GM10266 (cell line): ENCODE results near the gene SEC61A1.

Experiments
- DNase-seq: peaks from one replicate; pipeline ENCODE4 v3.0.0; 2012; ENCODE audit errors: extremely low spot score
- TF ChIP-seq, protein P1 (sequence below): IDR thresholded peaks from 2 replicates; pipeline ENCODE4 v1.5.1; 2012; ENCODE audit warnings: mild to moderate bottlenecking, low read depth; ENCODE audit not compliant: control insufficient read depth, insufficient read depth; ENCODE audit errors: missing control alignments

Gene SEC61A1

DNA sequence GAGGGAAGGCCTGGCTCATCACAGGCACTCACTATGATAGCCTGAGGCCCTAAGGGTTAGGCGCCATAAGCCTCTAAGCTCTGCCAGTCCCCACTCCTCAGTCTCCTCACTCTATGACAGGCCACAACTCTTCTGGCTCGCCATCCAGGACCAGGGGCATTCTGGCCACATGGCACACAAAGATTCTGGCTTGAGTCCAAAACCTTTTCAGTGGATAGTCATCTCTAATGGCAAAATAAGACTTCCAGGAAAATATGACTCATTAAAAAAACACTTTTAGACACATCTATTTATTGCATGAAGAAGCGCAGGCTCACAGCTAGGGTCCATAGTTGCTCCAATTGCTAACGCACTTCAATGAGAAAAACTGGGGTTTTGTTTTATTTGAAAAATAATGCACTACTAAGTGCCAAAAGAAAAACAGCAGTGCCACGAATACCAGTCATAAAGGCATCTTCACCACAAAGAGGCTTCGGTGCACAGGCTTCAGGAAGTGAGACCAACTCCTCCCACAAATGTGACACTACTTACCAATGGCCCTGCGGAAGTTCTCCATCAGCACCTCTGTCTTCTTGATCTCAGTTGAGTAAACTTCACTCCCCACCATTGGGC, 60.2 kb downstream of the SEC61A1 start:
- TF ChIP-seq, protein P1, sequence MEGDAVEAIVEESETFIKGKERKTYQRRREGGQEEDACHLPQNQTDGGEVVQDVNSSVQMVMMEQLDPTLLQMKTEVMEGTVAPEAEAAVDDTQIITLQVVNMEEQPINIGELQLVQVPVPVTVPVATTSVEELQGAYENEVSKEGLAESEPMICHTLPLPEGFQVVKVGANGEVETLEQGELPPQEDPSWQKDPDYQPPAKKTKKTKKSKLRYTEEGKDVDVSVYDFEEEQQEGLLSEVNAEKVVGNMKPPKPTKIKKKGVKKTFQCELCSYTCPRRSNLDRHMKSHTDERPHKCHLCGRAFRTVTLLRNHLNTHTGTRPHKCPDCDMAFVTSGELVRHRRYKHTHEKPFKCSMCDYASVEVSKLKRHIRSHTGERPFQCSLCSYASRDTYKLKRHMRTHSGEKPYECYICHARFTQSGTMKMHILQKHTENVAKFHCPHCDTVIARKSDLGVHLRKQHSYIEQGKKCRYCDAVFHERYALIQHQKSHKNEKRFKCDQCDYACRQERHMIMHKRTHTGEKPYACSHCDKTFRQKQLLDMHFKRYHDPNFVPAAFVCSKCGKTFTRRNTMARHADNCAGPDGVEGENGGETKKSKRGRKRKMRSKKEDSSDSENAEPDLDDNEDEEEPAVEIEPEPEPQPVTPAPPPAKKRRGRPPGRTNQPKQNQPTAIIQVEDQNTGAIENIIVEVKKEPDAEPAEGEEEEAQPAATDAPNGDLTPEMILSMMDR: no peak
- DNase-seq: no peak

DNA sequence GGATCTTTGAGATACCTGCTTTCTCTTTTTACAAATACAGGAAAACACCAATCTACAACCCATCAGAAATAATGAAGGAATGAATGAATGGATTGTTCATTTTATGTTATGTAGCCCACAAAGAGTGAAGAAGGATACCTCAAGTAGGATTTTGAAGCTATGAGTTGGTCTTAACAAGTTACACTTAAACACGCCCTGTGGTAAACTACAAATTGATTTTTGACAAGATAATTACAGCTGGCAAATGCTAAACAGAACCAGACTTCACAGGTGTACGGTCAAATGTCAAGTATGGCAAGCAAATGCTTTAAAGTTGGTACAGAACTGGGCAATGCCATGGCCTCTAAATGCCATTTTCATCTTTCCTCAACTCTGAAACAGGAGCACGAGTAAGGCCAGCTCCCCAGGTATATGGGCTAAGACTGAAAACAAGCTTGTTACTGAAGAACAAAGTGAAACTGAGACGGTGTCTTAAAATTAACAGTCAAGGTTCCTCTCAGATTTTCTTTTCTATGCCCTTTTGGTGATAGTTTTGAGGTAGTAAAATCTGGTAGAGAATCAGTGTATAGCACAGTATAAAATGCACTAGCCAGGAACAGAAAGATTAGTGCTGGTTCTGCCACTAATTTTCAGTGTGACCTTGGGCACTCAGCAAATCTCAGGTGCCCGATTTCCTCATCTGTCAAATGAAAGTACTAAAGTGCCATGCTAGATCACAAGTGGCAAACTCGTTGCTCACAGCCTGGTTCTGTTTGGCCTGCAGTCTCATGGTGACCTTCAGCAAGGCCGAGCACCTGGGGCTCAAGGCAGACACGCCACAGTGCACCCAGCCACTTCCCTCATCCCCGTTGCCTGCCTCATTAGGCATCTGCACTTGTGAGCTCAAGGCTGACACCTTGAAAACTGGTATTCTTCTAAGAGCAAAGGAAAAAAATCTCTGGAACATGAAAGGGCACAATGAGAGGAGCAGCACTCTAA, 61.9 kb downstream of the SEC61A1 start:
- no peak for DNase-seq

More for the DNA sequence above, 61.9 kb downstream of the SEC61A1 start:
- TF ChIP-seq, protein P1: no peak
